ENCODE results near the gene DTX1. TPM values are rescaled to one million over a fixed set of nuclear protein-coding genes. Genes with fewer than 3 reads are reported as not detected.

Gene DTX1
- total RNA-seq, 2 experiments from 2014 or later, result 11.0 to 12.4 TPM

Other genes with a start within 250 kb of the DTX1 start
- gene OAS1, start 149.8 kb upstream of the DTX1 start, total RNA-seq, result 10 to 100 TPM; 46.0 to 49.1 TPM
- gene OAS3, start 118.3 kb upstream of the DTX1 start, total RNA-seq, result 10 to 100 TPM; 34.6 to 37.1 TPM
- 100 to 1,000 TPM; 140 to 148 TPM for gene OAS2, start 78.2 kb upstream of the DTX1 start, total RNA-seq
- 1 to 10 TPM; 4.4 to 4.9 TPM for gene RASAL1, start 79.0 kb downstream of the DTX1 start, total RNA-seq
- gene CFAP73, start 93.0 kb downstream of the DTX1 start, total RNA-seq, result under 1 TPM; 0.90 to 0.94 TPM
- 100 to 1,000 TPM; 107 to 109 TPM for gene DDX54, start 128.7 kb downstream of the DTX1 start, total RNA-seq
- 10 to 100 TPM; 18.7 to 22.0 TPM for gene RITA1, start 129.0 kb downstream of the DTX1 start, total RNA-seq
- gene TPCN1, start 164.7 kb downstream of the DTX1 start, total RNA-seq, result 10 to 100 TPM; 44.0 to 51.6 TPM